Stimulated activated CD8-positive, alpha-beta memory T cell treated with anti-CD3 and anti-CD28 coated beads, Interleukin-15, amount 100 ng/mL, for 24 hours (primary cell): ENCODE measurements around the gene OR13C8.
"Not testable (repeated sequence)": the region's sequence is repeated elsewhere in the genome, so short reads cannot be mapped to it uniquely, and the experiment has no call there.

Experiments
- DNase-seq: peaks from one replicate; pipeline ENCODE4 v3.0.0-alpha.2; 2020; ENCODE audit warnings: low read depth

OR13C8 gene, protein sequence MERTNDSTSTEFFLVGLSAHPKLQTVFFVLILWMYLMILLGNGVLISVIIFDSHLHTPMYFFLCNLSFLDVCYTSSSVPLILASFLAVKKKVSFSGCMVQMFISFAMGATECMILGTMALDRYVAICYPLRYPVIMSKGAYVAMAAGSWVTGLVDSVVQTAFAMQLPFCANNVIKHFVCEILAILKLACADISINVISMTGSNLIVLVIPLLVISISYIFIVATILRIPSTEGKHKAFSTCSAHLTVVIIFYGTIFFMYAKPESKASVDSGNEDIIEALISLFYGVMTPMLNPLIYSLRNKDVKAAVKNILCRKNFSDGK

DNA sequence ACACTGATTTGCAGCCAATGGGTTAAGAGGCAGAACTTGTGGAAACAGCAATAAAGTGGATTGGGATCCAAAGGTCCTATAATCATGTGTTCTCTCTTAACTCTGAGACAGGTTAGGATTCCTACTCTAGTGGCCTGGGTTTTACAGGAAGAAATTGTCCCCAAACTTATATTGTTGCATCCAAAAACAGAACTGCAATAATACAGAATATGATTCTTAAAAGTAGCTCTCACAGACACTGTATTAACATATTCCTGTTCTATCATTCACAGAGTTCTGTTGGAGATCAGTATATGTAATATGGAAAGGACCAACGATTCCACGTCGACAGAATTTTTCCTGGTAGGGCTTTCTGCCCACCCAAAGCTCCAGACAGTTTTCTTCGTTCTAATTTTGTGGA is at the start of gene OR13C8:
Gene OR13C8, plus strand, starts transcription at position 301 of the 400 bp plus-strand sequence. Its CDS starts 0 bp downstream, at position 301.
- no peak for DNase-seq

DNA sequence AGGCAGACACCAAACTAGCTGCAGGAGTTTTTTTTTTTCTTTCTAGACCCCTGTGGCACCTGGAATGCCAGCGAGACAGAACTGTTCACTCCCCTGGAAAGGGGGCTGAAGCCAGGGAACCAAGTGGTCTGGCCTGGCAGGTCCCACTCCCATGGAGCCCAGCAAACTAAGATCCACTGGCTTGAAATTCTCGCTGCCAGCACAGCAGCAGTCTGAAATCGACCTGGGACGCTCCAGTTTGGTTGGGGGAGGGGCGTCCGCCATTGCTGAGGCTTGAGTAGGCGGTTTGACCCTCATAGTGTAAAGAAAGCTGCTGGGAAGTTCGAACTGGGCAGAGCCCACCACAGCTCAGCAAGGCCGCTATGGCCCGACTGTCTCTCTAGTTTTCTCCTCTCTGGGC is 48.7 kb upstream of the OR13C8 start:
- not testable (repeated sequence) for DNase-seq

DNA sequence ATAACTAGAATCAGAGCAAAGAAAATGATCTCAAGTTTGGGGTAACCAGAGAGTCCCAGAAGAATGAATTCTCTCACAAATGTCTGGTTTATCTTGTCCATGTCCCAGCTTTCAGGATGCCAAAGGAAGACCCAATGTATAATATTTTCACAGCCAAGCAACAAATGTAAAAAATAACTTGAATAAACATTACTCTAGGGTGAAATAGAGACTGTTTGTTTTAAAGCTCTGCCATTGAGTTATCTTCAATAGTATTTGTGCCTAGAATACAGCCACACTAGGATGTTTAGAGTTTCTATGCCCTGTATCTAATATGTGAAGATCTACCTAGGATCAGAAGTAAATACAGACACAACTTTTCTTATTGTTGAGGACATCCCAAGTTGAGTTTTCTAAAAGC is 41.9 kb upstream of the OR13C8 start, which contains the start of gene OR13C4:
Gene OR13C4, minus strand, starts transcription at position 101 of the 400 bp plus-strand sequence. Its CDS starts 0 bp downstream, at position 101.
- no peak for DNase-seq

DNA sequence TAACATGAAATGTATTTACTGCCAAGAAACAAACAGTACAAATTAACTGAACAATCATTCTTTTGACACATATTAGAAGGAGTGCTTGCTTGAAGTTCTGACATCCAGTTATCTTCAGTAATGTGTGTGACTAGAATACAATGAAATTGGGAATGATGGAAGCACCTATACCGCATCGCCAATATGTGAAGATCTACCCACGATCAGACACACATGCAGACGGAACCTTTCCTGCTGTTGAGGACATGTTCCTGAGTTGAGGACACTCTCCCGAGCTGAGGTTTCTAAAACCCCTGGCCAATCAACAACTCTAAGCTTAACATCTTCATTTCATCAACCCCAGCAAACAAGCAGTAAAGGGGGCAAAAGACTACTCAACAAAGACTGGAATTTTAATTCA is 32.2 kb upstream of the OR13C8 start, which contains the start of gene OR13C3:
Gene OR13C3, minus strand, starts transcription at position 101 of the 400 bp plus-strand sequence. CDS start 133 bp downstream, outside the sequence.
- no peak for DNase-seq

DNA sequence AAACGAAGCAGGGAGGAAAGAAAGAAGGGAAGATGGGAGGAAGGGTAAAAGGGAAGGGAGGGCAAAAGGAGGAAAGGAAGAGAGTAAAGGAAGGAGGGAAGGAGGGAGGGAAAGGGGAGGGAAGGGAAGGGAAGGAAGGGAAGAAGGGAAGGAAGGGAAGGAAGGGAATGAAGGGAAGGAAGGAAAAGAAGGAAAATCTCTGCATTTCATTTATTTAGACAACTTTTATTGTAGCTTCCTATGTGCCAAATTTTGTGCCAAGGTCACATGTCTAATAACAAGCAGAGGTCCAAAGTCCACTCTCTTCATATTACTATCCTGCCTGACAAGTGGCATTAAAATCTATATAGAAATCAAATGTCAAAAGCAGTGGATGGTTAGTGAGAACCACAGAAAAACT is 29.7 kb upstream of the OR13C8 start:
- DNase-seq: no peak

DNA sequence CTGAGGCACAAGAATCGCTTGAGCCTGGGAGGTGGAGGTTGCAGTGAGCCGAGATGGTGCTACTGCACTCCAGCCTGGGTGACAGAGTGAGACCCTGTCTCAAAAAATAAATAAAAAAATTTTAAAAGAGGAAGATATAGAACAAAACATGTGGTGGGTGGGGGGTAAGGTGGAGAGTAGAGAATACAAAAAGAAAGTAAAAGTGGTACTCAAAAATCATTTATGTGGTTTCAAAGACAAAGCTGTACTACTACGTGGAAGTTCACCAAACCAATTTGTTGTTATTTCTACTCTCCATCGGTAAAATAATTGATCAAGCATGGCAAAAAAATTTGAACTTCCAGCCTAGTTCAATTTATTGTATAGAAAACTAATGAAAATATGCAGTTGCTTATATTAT is 24.3 kb upstream of the OR13C8 start:
- no peak for DNase-seq

DNA sequence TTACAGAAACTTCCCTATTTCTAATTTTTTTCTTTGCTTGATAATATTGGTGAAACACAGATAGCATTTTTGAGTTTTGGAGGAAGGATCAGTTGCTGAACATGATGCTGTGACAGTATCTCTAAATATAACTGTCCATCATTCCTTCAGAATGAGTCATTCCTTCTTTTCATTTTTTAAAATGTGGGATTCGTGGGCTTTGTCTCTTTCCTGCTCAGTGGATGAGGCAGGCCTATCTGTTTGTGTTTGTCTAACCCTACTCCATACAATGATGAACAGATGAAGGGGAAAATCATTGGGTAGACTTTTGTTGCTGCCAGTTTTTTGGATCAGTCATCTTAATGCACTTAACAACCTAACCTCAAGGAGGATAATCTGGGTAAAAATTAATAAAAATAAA is 15.7 kb upstream of the OR13C8 start:
- DNase-seq: no peak

DNA sequence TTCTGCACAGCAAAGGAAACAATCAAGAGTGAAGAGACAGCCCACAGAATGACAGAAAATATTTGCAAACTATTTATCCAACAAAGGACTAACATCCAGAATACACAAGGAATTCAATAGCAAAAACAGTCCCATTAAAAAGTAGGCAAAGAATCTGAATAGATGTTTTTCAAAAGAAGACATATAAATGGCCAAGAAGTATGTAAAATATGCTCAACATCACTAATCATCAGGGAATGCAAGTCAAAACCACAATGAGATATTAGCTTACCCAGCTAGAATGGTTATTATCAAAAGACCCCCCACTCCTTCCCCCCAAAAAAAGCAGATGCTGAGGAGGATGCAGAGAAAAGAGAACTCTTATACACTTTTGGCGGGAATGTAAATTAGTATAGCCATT is 13.4 kb upstream of the OR13C8 start:
- DNase-seq: no peak

DNA sequence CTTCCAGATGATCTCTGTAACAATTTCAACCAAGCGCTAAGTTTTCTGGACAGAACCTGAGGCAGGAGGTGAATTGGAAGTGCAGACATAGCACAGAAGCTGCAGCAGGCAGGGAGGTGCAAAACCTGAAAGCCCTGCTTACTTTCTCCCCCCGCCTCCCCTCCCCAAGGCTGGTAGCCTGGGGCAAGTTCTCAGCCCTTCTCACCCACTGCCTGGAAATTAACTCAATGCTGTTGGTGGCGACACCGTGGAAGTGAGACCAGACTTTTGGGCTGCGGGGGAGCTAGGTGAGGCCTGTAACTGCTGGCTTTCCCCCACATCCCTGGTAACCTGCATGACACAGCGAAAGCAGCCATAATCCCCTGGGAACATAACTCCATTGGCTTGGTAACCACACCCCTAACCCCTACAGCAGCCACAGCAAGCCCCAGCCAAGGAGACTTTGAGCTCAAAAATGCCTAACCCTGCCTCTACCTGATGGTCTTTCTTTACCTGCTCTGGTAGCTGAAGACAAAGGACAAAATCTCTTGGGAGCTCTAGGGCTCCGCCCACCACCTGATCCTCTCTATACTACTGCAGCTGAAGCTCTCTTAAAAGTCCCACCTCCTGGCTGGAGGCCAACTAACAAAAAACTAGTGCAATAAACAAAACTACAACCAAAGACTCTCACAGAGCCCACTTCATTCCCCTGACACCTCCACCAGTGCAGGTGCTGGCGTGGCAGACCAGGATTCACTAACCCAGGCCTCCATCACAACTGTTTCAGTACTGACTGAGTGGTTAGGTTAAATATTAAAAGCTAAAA is 11.9 kb upstream of the OR13C8 start:
- no peak for DNase-seq

DNA sequence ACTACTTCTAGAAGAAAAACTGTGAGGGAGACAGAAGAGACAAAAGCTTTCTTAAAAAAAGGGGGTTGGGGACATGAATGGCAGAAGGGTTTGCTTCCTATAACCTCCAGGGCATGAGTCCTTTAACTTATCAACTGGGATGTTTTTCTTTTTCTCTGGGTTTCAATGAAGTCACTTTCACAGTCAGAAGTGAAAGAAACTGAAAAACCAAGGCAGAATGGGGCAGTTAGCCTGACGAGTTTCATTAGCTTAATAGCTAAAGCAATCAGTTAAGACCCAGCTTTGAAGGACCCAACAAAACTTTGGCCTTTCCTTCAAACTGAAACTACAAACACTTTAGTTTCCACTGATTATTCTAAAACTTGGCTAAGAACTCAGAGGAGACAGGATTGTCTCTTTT is 4.6 kb upstream of the OR13C8 start:
- no peak for DNase-seq

DNA sequence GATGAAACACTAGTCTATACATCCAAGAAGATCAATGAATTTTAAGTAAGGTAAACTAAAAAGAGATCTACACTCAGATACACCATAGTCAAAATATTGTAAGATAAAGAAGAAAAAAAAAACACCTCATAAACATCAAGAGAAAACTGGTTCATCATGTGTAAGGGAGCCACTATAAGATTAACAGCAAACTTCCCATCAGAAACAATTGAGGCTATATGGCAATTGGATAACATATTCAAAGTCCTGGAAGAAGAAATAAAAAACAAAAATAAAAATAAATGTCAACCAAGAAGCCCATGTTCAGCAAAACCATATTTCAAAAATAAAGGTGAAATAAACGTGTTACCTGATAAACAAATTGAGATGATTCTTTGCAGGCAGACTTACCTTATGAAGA is 3.6 kb downstream of the OR13C8 start:
- DNase-seq: no peak

DNA sequence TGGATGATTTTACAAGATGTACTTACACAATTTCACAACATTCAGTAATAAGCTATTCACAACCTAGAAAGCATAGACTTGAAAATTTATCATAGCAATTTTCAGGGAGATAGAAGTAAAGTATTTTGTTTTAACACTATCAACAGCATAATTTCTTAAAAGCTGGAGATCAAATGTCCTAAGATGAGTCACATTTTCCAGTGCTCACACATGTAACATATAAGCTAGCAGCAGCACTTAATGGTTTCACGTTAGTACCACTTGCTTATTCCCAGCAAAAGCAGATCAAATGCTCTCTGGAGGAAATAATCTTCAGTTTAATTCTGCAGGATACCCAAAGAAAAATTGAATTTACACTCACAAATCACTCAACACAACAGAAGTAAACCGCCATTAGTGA is 6.5 kb downstream of the OR13C8 start:
- no peak for DNase-seq

DNA sequence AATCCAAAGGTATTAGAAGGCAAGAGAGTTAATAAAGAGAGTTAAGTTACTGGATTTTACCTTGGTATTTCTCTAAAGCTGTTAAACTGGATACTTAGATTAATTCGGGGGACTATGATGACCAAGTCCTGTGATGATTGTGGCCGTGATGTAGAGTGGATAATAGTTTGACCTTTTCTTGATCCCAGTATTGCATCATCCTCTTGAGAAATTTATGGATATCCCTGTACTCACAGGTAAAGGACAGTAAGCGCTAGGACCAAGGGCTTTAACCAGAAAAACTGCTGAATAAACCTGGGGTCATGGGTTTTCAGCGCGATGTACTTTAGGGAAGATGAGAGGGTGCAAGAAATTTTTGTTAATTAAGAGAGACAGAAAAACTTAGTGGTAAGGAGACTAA is 8.3 kb downstream of the OR13C8 start:
- DNase-seq: no peak

DNA sequence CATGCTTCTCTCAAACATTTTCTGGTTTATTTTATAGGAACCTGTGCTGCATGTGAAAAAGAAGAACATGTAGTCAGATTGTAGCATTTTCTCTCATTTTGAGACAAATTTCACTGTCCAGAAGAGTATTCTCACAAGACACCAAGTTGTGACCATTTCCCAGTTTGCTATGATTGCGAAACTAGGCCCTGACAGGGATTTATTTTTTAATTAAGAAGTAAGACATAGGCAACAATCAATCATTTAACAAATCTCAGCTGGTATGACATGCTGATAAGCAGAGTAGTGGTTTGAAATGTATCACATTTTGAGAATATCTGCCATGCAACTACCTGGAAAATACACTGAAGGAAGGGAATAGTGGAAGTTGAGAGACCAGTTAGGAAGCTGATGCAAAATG is 11.6 kb downstream of the OR13C8 start:
- DNase-seq: no peak

DNA sequence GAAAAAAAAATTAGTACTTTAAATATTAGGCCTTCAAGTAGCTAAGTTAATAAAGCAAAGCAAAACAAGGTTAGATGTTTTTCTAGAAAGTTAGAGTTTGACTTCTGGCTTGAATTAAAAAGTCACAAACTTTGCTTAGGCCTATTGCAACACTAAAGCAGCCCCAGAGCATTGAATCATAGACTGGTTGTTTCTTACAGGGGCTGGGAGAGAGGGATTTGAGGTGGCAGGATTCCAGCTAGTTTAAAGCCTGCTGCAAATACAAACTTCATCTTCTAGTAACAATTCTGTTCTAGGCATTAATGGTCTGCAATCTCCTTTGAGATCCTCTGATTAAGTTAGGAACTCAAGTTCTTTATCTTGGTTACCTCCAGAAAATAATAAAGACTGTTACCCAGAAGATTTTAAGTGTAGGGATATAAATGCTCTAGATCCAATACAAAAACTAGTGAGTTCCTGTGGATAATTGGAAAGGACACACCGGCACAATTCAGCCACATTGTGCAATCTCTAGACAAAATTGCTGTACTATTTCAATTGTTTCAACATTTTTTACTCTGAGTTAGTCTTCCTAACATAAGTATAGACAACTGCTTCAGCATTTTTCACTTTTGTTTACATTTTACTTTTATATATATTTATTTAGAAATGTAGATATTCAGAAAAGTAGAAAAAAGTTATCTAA is 17.7 kb downstream of the OR13C8 start:
- DNase-seq: no peak

DNA sequence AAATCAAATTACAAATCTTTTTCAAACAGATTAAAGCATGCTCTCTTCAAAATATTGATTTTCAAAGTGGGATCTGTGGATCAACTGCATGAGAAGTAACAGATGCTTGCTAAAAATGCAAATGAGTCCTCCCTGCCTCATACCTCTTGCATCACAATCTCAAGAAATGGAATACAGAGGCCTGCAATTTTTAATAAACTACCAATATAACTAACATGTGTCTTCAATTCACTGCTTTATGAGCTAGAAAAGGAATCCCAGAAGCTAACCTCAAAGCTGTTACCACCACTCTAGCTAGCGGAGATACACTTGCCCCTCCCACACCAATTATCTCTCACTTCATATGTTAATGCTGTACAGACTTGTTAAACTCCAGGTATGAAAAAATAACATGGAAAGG is 20.7 kb downstream of the OR13C8 start:
- no peak for DNase-seq

DNA sequence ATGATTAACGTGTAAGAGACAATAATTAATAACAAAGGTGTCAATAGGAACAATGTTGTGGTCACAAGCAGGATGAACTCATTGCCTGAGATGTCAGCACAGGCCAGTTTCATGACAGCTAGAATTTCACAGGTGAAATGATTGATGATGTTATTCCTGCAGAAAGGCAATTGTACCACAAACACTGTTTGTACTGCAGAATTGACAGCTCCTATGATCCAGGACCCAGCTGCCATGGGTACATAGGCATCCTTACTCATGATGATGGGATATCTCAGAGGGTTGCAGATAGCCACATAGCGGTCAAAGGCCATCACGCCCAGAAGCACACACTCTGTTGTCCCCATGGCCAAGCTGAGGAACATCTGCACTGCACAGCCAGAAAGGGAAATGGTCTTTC is 29.8 kb downstream of the OR13C8 start:
- DNase-seq: not testable (repeated sequence)

DNA sequence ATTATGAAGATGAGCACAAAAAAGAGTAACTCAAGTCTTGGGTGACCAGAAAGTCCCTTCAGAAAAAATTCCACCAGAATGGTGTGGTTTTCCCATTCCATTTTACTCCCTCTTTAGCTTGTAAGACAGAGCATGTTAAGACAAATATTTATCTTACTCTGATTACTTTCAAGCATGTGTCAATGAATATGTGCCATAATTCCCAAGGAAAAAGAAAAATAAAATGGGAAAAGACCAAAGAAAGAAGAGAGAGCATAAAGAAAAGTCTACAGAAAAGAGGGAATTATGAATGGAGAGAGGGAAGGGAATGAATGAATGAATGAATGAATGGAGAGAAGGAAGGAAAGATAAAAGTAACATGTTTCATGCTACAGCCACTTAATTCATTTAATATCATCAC is 30.3 kb downstream of the OR13C8 start, which contains the start of gene OR13C5:
Gene OR13C5, minus strand, starts transcription at position 101 of the 400 bp plus-strand sequence. Its CDS starts 0 bp downstream, at position 101.
- not testable (repeated sequence) for DNase-seq

DNA sequence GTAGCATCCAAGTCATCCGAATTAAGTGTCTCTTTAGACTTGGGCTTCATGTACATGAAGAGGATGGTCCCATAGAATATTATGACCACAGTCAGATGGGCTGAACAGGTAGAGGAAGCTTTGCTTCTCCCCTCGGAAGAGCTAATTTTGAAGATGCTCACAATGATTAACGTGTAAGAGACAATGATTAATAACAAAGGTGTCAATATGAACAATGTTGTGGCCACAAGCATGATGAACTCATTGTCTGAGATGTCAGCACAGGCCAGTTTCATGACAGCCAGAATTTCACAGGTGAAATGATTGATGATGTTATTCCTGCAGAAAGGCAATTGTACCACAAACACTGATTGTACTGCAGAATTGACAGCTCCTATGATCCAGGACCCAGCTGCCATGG is 35.8 kb downstream of the OR13C8 start:
- no peak for DNase-seq

DNA sequence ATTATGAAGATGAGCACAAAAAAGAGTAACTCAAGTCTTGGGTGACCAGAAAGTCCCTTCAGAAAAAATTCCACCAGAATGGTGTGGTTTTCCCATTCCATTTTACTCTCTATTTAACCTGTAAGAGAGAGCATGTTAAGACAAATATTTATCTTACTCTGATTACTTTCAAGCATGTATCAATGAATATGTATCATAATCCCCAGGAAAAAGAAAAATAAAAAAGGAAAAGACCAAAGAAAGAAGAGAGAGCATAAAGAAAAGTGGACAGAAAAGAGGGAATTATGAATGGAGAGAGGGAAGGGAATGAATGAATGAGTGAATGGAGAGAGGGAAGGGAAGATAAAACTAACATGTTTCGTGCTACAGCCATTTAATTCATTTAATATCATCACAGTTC is 36.6 kb downstream of the OR13C8 start, which contains the start of gene OR13C2:
Gene OR13C2, minus strand, starts transcription at position 101 of the 400 bp plus-strand sequence. Its CDS starts 0 bp downstream, at position 101.
- not testable (repeated sequence) for DNase-seq

DNA sequence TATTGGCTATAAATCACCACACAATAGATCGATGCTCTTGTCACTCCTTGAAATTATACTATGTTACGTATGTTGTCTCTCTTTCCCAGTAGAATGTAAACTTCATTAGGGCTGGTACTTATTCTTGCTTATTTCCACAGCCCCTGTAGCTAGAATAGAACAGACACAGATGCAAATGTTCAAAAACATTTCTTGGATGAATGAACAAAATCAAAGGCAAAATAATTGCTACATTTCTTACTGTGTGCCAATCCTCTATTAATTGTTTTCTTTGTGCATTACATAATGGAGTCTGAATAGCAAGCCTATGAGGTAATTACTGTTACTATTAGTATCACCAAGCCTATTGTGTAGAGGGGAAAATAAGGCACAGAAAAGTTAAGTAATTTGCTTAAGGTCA is 37.2 kb downstream of the OR13C8 start:
- DNase-seq: no peak

DNA sequence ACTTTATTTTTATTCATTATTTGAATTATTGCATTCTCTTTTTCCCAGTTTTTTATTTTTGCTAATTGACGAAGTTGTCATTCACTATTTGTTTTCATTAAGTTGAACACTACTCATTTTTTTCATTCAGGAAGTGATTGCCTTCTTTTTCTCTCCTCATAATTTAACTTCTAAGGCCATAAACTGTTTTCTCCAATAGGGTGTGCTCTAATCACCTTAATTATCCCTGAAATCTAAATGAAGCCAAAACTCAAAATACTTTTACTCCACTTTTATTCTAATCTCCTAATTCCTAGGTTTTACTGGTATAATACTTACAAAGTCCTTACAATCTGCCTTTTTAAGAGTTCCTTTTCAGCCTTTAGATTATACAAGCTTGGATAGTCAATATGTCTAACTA is 39.4 kb downstream of the OR13C8 start:
- DNase-seq: no peak
